ENCODE measurements around the gene KRT4. TPM values are rescaled to one million over a fixed set of nuclear protein-coding genes. Genes with fewer than 3 reads are reported as not detected.

The KRT4 gene
- total RNA-seq, 2 experiments from 2014 or later = not detected

- ATAC-seq (ENCODE audit: poor library complexity) = no peak
- intact Hi-C loops (cut with DNase I, micrococcal nuclease) = no loop called here
Measured at GRCh38 chr12:52814710-52815155, 817 bp upstream of the KRT4 start.

GRCh38 chr12:52813203-52813819 is 605 bp downstream of the KRT4 start:
- Mint-ChIP-seq H3K4me1 (ENCODE audit: low read depth) (peaks cover 12% of the 10 kb centered on the region), H3K4me3 (no peak overlapping the region), H3K9me3 (no peaks in the 10 kb centered on the region), H3K27me3 (no peaks in the 10 kb centered on the region), H3K27ac (no peak overlapping the region), H3K36me3 (ENCODE audit: low read depth) (no peaks in the 10 kb centered on the region)
- no peaks in the 10 kb centered on the region for H3K27me3 ChIP-seq (ENCODE audit: control insufficient read depth in 1 of 2, insufficient read depth in 2 of 2, low read length in 2 of 2)
- ChIA-PET CTCF (no interaction called here), POLR2A (no interaction called here)
- TF ChIP-seq, protein P1, sequence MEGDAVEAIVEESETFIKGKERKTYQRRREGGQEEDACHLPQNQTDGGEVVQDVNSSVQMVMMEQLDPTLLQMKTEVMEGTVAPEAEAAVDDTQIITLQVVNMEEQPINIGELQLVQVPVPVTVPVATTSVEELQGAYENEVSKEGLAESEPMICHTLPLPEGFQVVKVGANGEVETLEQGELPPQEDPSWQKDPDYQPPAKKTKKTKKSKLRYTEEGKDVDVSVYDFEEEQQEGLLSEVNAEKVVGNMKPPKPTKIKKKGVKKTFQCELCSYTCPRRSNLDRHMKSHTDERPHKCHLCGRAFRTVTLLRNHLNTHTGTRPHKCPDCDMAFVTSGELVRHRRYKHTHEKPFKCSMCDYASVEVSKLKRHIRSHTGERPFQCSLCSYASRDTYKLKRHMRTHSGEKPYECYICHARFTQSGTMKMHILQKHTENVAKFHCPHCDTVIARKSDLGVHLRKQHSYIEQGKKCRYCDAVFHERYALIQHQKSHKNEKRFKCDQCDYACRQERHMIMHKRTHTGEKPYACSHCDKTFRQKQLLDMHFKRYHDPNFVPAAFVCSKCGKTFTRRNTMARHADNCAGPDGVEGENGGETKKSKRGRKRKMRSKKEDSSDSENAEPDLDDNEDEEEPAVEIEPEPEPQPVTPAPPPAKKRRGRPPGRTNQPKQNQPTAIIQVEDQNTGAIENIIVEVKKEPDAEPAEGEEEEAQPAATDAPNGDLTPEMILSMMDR (IDR thresholded peaks at IDR 0.05) = no peak
- DNase-seq (no peak), ATAC-seq (ENCODE audit: poor library complexity) (no peak)
- no peaks in the 10 kb centered on the region for H3K4me1 ChIP-seq (ENCODE audit: insufficient read depth, low read length)
- no peaks in the 10 kb centered on the region for H3K9me3 ChIP-seq (ENCODE audit: control insufficient read depth in 1 of 2, insufficient read depth in 1 of 2, low read length in 2 of 2)
- no peaks in the 10 kb centered on the region for H3K36me3 ChIP-seq (ENCODE audit: insufficient read depth, low read length)
- H3K4me3 ChIP-seq (ENCODE audit: low read length) = no peak overlapping the region
- intact Hi-C loops (cut with DNase I, micrococcal nuclease) = no loop called here
- H3K27ac ChIP-seq (ENCODE audit: low read depth in 1 of 2, low read length in 2 of 2) = no peak overlapping the region

More at GRCh38 chr12:52814710-52815155, 817 bp upstream of the KRT4 start:
- TF ChIP-seq, protein P1 (IDR thresholded peaks at IDR 0.05) = no peak
- no peaks in the 10 kb centered on the region for H3K36me3 Mint-ChIP-seq (ENCODE audit: low read depth)
- Histone ChIP-seq H3K9me3 (ENCODE audit: control insufficient read depth in 1 of 2, insufficient read depth in 1 of 2, low read length in 2 of 2) (no peaks in the 10 kb centered on the region), H3K27ac (ENCODE audit: low read depth in 1 of 2, low read length in 2 of 2) (no peak overlapping the region), H3K36me3 (ENCODE audit: insufficient read depth, low read length) (no peaks in the 10 kb centered on the region), H3K4me3 (ENCODE audit: low read length) (no peak overlapping the region), H3K4me1 (ENCODE audit: insufficient read depth, low read length) (no peaks in the 10 kb centered on the region), H3K27me3 (ENCODE audit: control insufficient read depth in 1 of 2, insufficient read depth in 2 of 2, low read length in 2 of 2) (peaks cover 0 to 3% of the 10 kb centered on the region in 2 experiments)
- DNase-seq = no peak
- H3K4me3 Mint-ChIP-seq = no peak overlapping the region
- H3K27me3 Mint-ChIP-seq = no peaks in the 10 kb centered on the region
- CTCF ChIA-PET = no interaction called here
- no peak overlapping the region for H3K27ac Mint-ChIP-seq
- no peaks in the 10 kb centered on the region for H3K9me3 Mint-ChIP-seq
- H3K4me1 Mint-ChIP-seq (ENCODE audit: low read depth) = peaks cover 13% of the 10 kb centered on the region
- POLR2A ChIA-PET = no interaction called here

GRCh38 chr12:52812749-52813148 is 1.2 kb downstream of the KRT4 start:
- H3K27me3 Mint-ChIP-seq = no peaks in the 10 kb centered on the region
- intact Hi-C loops (cut with DNase I, micrococcal nuclease) = no loop called here
- DNase-seq (no peak), ATAC-seq (ENCODE audit: poor library complexity) (no peak)
- H3K27ac Mint-ChIP-seq = no peak overlapping the region
- Histone ChIP-seq H3K36me3 (ENCODE audit: insufficient read depth, low read length) (no peaks in the 10 kb centered on the region), H3K4me3 (ENCODE audit: low read length) (no peak overlapping the region), H3K27ac (ENCODE audit: low read depth in 1 of 2, low read length in 2 of 2) (no peak overlapping the region), H3K4me1 (ENCODE audit: insufficient read depth, low read length) (no peaks in the 10 kb centered on the region), H3K27me3 (ENCODE audit: control insufficient read depth in 1 of 2, insufficient read depth in 2 of 2, low read length in 2 of 2) (no peaks in the 10 kb centered on the region), H3K9me3 (ENCODE audit: control insufficient read depth in 1 of 2, insufficient read depth in 1 of 2, low read length in 2 of 2) (no peaks in the 10 kb centered on the region)
- ChIA-PET CTCF (no interaction called here), POLR2A (interaction anchor here (0.9 kb wide), 1 partner anchor 23 kb away, joined by 3 read pairs; no protein-coding TSS in a partner anchor)
- TF ChIP-seq, protein P1 (IDR thresholded peaks at IDR 0.05) = no peak
- H3K4me3 Mint-ChIP-seq = no peak overlapping the region
- peaks cover 6% of the 10 kb centered on the region for H3K4me1 Mint-ChIP-seq (ENCODE audit: low read depth)
- no peaks in the 10 kb centered on the region for H3K36me3 Mint-ChIP-seq (ENCODE audit: low read depth)
- H3K9me3 Mint-ChIP-seq = no peaks in the 10 kb centered on the region
